GM12878 (cell line): Measurements from ENCODE around the gene CAB39. TPM values are rescaled to one million over a fixed set of nuclear protein-coding genes. Genes with fewer than 3 reads are reported as not detected.
A peak's percentile ranks its signal among the peaks of the same experiment; 100 is the strongest.

ENCODE experiments used
- ATF7 ChIP-seq: fragments of 450-650 bp; IDR thresholded peaks from 2 replicates; pipeline ENCODE4 v1.6.1; 2016; ENCODE audit warnings: low read depth, mild to moderate bottlenecking
- BACH1 ChIP-seq: fragments of 450-650 bp; IDR thresholded peaks from 2 replicates; pipeline ENCODE4 v1.6.1; 2017; ENCODE audit warnings: mild to moderate bottlenecking, borderline replicate concordance
- CBFB ChIP-seq: IDR thresholded peaks from 2 replicates; pipeline ENCODE4 v1.6.1; 2016; ENCODE audit warnings: antibody characterized with exemption, low read depth
- CBX3 ChIP-seq: fragments of 200-600 bp; sonication (generic); IDR thresholded peaks from 2 replicates; pipeline ENCODE4 v1.6.1; 2016; ENCODE audit warnings: low read depth, borderline replicate concordance
- CEBPB ChIP-seq, 2 experiments: fragments of 150-350 bp in 1 of 2; IDR thresholded peaks; 2 replicates each; pipeline ENCODE4 v1.6.1; 2012 to 2014; ENCODE audit warnings: low read depth in 2 of 2, low read length in 2 of 2, borderline replicate concordance in 1 of 2, inconsistent platforms in 1 of 2
- DPF2 ChIP-seq: fragments of 450-650 bp; IDR thresholded peaks from 2 replicates; pipeline ENCODE4 v1.6.1; 2017; ENCODE audit warnings: mild to moderate bottlenecking
- E2F8 ChIP-seq: fragments of 450-650 bp; IDR thresholded peaks from 2 replicates; pipeline ENCODE4 v1.6.1; 2018; ENCODE audit warnings: mild to moderate bottlenecking, low read depth, moderate library complexity; ENCODE audit not compliant: partially characterized antibody
- FOXK2 ChIP-seq: fragments of 450-650 bp; IDR thresholded peaks from 2 replicates; pipeline ENCODE4 v1.6.1; 2017; ENCODE audit warnings: mild to moderate bottlenecking, moderate library complexity
- IRF4 ChIP-seq: IDR thresholded peaks from 2 replicates; pipeline ENCODE4 v1.6.1; 2011; ENCODE audit warnings: low read depth, low read length
- MTA3 ChIP-seq: IDR thresholded peaks from 2 replicates; pipeline ENCODE4 v1.6.1; 2012; ENCODE audit warnings: low read length, inconsistent platforms, borderline replicate concordance
- NR2C1 ChIP-seq: fragments of 450-650 bp; IDR thresholded peaks from 2 replicates; pipeline ENCODE4 v1.6.1; 2017; ENCODE audit warnings: antibody characterized with exemption, mild to moderate bottlenecking, moderate library complexity
- POLR2A ChIP-seq: IDR thresholded peaks from 2 replicates; pipeline ENCODE4 v1.6.1; 2011; ENCODE audit warnings: low read depth, mild to moderate bottlenecking, low read length
- POLR2AphosphoS2 ChIP-seq: IDR thresholded peaks from 2 replicates; pipeline ENCODE4 v1.6.1; 2011; ENCODE audit warnings: low read depth, mild to moderate bottlenecking, low read length, improper control_type of control experiment, moderate library complexity
- RB1 ChIP-seq: fragments of 450-650 bp; formaldehyde crosslinking; IDR thresholded peaks from 2 replicates; pipeline ENCODE4 v1.6.1; 2017; ENCODE audit warnings: mild to moderate bottlenecking, borderline replicate concordance
- RELB ChIP-seq: fragments of 450-650 bp; IDR thresholded peaks from 2 replicates; pipeline ENCODE4 v1.6.1; 2017; ENCODE audit warnings: low read depth, mild to moderate bottlenecking, moderate library complexity
- TARDBP ChIP-seq: IDR thresholded peaks from 2 replicates; pipeline ENCODE4 v1.6.1; 2016; ENCODE audit warnings: borderline replicate concordance
- TCF12 ChIP-seq: IDR thresholded peaks from 2 replicates; pipeline ENCODE4 v1.6.1; 2011; ENCODE audit warnings: low read depth, mild to moderate bottlenecking, low read length
- USF1 ChIP-seq: IDR thresholded peaks from 2 replicates; pipeline ENCODE4 v1.6.1; 2011; ENCODE audit warnings: borderline replicate concordance, low read depth, mild to moderate bottlenecking, moderate library complexity, mixed read lengths, low read length; ENCODE audit not compliant: insufficient read depth; ENCODE audit errors: extremely low read length
- ZNF217 ChIP-seq: fragments of 450-650 bp; IDR thresholded peaks from 2 replicates; pipeline ENCODE4 v1.6.1; 2017; ENCODE audit warnings: antibody characterized with exemption, mild to moderate bottlenecking
- ZNF24 ChIP-seq: fragments of 450-650 bp; IDR thresholded peaks from 2 replicates; pipeline ENCODE4 v1.6.1; 2017; ENCODE audit warnings: antibody characterized with exemption, mild to moderate bottlenecking
- ZNF592 ChIP-seq: fragments of 450-650 bp; IDR thresholded peaks from 2 replicates; pipeline ENCODE4 v1.6.1; 2017; ENCODE audit warnings: mild to moderate bottlenecking, moderate library complexity
- ZZZ3 ChIP-seq: IDR thresholded peaks from 2 replicates; pipeline ENCODE4 v1.6.1; 2011; ENCODE audit warnings: low read depth; ENCODE audit not compliant: control insufficient read depth, insufficient read length
- polyA plus RNA-seq, 11 experiments: library from polyadenylated mRNA; depleted of rRNA in 4 of 11; unstranded in 6 of 11; stranded (reverse) in 5 of 11; fragments of >200 nt; fragmentation: Nextera tagmentation in 4 of 11; fragmentation: Illumina TruSeq in 1 of 11; extraction: Ambion mirVana in 4 of 11; extraction: Trizol in 1 of 11; gene quantifications; 1 replicate in 1 of 11; 2 replicates in 10 of 11; pipeline versions ENCODE4 v1.2.1 to v1.2.3, GENCODE V29; 2011 to 2016; ENCODE audit warnings: inconsistent platforms in 2 of 11, missing spikeins in 2 of 11, low read depth in 1 of 11
- total RNA-seq, 4 experiments: library from RNA; depleted of rRNA in 3 of 4; stranded (reverse); fragments of >200 nt in 3 of 4; fragmentation: Illumina TruSeq in 1 of 4; extraction: Trizol in 1 of 4; gene quantifications; 2 replicates each; pipeline versions ENCODE4 v1.2.1 to v1.2.3, GENCODE V29; 2013 to 2021

The CAB39 gene
- total and polyA plus RNA-seq, 10 of the 15 experiments (the other 5 are each of a cell fraction or from before 2014, with no cell fraction given) = 13.3 to 129 (median 62.9) TPM

GRCh38 chr2:230668184-230668938, 44.3 kb upstream of the CAB39 start (continued):
- no peak; the same call in 1 of the 2 replicates for TF ChIP-seq ZNF592
- TF ChIP-seq MTA3 = no peak
- no peak for TF ChIP-seq NR2C1
- no peak for TF ChIP-seq ZZZ3
- TF ChIP-seq CBX3 = no peak
- peak; percentile 79 for TF ChIP-seq ATF7
- TF ChIP-seq FOXK2 = no peak
- TF ChIP-seq POLR2A = peak; percentile 41
- TF ChIP-seq E2F8 = no peak
- no peak for TF ChIP-seq CEBPB (IDR thresholded peaks at IDR 0.05; ENCODE audit: borderline replicate concordance in 1 of 2, low read depth in 2 of 2, low read length in 2 of 2)
- TF ChIP-seq BACH1 = peak; percentile 89
- TF ChIP-seq RELB = peak; percentile 95
- TF ChIP-seq USF1 = peak; percentile 23
- peak; percentile 83 for TF ChIP-seq IRF4
- 0 out of 2 replicates have a peak, but pooled peaks have one; percentile 23 for TF ChIP-seq RB1
- peak; percentile 94 for TF ChIP-seq CBFB
- no peak for TF ChIP-seq POLR2AphosphoS2
- peak; percentile 48 for TF ChIP-seq ZNF217
- peak; percentile 94 for TF ChIP-seq DPF2
- TF ChIP-seq TARDBP = 0 out of 2 replicates have a peak, but pooled peaks have one; percentile 39
- TF ChIP-seq TCF12 = peak; percentile 99
- TF ChIP-seq ZNF24 = peak; percentile 80; the same call in 1 of the 2 replicates
